T-helper 9 cell (primary cell): Measurements from ENCODE around the gene TMCO4.
"Not testable (repeated sequence)": the region's sequence is repeated elsewhere in the genome, so short reads cannot be mapped to it uniquely, and the experiment has no call there.

ENCODE experiments used
- DNase-seq: peaks from one replicate; pipeline ENCODE4 v3.0.0-alpha.2; 2020

Gene TMCO4

DNA sequence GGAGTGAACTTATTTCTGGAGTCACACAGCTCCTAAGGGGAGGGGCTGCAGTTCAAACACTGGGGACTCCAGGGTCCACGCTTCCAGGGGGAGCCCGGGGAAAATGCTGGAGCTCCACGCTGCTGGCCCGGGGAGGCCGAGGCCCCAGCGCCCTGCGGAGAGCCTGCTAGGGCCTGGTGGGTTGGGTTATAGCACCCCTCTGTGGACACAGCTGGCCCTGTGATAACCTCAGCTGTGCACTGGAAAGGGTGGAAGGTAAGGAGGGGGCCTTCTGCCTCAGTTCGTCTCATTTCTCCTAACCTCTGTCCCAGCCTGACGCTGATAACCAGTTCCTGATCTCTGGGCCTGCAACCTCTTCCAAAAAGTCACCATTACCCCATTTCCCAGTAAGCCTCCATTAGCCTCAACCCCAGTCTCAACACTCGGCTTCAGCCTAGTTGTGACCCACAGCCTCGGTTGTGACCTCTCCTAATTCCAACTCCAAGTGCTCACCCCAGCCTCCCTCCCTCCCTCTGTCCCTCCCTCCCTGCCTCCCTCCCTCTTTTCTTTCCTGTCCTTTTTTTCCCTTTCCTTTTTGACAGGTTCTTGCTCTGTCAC, 148.5 kb downstream of the TMCO4 start:
- DNase-seq: peak; percentile 41

DNA sequence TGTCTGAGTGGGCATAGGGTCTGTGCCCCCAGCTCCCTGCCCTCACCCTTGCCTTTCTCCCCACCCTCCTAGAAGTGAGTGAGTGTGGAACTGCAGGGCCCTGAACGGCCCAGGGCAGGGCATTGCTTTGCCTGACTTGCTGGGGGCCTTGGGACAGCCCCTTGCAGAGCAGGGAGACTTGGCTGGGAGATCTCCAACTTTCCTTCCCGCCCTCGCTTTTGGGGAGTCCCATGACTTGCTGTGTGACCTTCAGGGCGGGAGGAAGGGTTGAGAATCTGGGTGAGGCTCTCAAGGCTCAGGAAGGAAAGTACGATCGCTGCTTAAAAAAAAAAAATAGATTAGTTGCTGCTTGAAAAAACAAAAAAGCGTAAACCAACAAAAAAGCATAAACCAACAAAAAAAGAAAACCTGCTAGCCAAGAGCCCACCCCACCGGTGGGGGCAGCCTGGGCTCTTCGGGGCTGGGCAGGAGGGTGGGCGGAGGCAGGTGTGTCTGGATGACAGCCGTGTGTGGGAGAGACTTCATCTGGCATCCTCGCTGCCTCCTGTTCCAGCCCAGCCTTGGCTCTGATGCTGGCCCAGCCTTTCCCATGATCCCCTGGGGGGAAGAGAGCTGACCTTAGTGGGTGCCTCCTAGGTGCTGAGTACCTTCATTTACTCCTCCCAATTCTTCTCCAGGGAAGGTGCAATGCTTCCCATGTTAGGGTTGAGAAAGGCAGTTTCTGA, 149.1 kb downstream of the TMCO4 start:
- no peak for DNase-seq

DNA sequence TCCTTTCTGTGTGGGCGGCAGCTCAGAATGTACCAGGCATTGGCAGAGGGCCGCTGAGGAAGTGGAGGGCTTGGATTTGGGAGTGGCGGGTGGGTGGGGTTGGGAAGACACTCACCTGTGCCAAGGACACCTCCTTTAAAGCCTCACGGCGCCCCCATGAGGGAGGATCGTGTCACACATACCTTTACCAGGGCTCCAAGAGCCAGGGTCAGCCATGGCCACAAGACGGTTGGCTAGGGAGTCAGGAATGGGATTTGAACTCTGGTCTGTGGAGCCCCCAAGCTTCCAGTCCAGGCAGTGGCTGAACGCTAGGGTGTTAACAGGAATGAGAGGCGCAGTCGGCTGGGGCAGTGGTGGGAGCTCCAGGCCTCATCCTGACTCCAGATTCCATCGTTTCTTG, 151.0 kb downstream of the TMCO4 start:
- no peak for DNase-seq

DNA sequence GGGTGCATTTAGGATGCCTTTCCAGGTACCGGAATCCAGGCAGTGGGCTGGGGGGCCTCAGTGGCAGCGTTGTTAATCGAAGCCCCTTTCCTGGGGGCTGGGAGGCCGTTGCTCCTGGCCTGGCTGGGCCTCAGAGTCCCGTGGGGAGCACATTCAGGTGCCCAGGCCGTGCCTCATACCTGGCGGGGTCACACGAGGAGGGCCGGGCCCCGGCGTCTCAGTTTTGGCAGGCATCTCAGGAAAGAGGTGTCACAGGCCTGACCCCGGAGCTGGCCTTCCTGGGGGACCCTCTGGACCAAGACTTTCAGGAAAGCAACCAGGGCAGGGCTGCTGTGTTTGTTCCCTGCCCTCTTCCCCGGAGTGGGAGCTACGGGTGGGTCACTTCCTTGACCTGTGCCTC, 151.5 kb downstream of the TMCO4 start:
- no peak for DNase-seq

DNA sequence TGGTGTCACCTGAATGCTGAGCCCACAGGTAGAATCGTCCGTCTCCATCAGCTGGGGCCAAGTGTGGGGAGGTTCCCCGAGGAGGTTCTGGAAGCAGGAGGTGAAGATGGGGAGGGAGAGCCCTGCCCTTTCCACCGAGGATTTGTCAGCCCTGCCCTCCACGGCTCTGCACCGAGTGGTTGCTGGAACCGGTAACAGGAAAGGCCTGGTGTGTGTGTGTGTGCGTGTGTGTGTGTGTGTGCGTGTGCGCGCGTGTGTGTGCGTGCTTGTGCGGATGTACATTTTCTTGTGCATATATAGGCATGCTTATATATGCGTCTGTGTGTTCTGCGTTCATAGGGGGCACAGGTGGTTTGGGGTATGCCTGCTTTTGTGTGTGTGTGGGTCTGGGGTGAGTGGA, 152.1 kb downstream of the TMCO4 start:
- no peak for DNase-seq

DNA sequence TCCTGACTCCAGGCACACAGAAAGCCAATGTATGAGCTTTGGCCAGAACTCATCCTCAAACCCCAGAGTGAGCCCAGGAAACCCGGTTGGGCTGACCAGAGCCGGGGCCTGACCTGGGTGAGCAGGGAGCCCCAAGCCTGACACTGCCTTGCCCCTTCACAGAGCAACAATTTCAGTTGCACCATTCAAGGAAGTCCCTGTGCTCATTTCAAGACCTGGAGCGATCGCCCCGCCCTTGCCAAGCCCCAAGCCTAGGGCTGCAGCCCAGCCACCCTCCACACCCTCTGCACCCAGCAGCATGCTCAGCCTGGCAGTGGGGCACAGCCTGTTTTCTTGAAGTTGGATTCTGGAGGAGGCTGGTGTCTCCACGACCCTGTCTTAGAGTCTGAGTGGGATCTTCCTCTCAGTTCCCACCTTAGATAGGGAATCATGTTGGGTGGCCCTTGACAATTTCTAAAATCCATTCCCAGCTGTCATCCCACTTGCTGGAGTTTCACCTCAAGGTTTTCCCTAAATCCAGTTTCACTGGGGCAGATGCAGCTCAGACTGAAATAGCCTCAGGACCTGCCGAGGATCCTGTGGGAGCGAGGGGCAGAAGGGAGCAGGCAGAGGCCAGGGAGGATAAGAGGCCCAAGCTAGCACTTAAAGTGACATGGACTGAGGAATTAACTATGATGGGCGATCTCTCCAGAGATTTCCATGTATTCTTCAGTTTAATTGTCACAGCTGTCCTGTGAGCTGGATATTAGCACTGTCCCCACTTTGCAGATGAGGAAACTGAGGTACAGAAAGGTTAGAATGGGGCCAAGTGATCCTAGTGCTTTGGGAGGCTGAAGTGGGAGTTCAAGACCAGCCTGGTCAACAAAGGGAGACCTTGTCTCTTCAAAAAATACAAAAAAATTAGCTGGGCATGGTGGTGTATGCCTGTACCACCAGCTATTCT, 153.1 kb downstream of the TMCO4 start:
- no peak for DNase-seq

DNA sequence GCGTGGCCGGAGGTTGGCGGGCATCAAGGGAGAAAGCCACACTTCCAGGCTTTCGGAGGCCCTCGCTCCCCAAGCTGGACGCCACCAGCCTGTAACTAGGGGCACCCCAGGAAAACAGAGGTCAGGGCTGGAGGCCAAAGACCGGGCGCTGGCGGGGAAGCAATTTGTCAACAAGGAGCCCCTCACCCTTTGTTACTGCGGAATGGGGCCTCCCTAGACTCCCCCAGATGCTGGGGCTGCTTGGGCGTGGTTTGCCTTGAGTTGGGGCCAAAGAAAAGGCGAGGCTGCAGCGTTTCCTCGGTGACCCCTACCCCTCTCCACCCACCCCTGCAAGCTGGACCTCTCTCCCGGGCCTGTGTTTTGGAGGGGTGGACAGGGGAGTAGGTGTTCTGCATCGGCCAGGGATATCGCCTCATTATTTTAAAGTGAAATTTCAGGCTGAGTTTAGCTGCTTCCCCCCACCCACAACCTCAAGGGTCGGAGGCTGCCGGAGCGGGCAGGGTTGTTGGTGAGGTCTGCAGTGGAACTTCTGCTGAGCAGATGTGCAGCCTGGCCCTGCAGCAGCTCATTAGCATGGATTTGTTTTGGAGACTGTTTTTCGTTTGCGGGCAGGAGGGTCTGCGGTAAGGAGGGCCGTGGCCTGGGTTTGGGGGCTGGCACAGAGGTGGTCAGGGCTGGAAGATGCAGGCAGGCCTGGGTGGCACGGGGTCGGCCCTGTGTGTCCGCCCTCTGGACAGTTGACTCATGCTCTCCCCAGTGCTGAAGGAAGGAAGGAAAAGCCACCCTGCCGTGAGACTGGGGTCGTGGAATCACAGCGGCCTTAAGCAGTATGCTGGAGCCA, 154.1 kb downstream of the TMCO4 start:
- no peak for DNase-seq

DNA sequence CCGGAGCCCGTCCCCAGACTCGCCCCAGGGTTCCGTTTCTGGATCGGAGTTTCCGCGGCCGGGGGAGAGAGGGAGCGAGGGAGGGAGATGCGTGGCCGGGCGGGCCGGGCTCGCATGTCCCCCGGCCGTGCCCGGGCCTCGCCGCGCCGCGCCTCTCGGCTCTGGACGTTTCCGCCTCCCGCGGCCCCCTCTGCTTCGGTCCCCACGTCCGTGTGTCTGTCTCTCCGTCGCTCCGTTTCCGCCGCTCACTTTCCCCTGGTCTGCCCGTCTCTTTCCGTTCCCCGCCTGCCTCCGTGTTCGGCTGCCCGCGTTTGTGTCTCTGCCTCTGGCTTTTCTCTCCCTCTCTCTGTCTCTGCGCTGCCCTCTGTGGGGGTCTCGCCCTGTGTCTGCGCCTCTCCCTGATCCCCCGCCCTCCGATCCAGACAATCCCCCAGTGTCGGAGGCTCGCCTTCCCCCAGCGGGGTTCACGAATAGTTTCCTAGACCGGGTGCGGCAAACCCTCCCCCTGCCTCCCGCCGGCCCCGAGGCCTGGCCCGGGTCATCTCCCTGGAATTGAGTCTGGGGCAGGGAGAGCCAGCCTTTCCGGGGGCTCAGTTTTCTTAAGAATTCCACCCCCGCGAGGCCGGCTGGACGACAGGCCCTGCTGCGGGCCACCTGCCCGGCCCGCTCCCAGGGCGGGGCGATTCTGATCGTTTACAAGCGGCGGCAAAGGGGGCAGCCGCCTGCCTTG, 154.9 kb downstream of the TMCO4 start:
- DNase-seq: no peak

DNA sequence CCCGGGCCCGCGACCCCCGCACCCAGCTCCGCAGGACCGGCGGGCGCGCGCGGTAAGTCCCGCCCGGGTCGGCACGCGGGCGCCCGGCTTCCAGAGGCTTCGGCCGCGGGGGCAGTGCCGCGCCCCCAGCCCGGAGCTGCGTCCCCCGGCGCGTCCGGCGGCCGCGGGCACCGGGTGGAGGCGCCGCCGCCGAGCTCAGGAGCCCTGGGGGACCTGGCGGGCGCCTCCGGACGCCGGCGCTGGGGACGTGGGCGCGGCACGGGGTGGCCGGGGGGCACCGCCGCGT, 155.4 kb downstream of the TMCO4 start:
- DNase-seq: no peak

DNA sequence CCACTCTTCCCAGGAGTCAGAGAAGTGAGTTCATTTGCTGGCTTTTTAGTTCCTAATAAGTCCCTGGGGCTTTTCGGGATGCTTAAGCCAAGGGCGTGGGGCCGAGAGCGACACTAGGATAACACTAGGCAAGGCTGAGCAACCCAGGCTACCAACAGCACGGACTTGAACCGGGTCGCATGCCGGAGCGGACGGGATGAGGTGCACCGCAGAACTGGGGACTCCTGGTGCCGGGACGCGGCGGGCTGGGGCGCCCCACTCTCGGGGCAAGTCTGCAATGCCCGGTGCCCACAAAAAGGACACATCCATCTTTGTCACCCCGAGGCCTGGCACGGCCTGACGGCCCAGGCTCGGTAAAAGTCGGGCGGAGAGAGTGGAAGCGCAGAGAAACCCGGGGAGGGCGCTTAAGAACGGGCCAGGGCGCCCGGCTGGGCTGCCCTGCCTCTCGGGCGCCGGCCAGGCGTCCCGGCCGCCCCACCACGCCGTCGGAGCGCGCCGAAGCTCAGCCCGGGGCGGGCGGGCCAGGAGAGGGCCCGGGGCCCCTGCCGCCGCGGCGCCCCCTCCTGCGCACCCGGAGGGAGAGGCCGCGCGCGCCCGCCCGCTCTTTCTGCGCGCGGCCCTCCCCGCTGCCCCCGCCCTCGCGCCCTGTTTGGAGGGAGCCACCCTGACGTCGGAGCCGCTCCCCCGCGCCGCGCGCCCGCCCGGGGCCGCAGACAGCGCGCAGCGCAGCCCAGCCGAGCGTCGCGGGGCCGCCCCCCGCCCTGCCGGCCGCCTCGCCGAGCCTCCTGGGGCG, 155.9 kb downstream of the TMCO4 start, which contains the start of gene NBL1:
NBL1 (plus strand) TSS at position 710 of the 793 bp plus-strand sequence. CDS start 10,720 bp downstream, outside the sequence.
- DNase-seq: peak; percentile 63

DNA sequence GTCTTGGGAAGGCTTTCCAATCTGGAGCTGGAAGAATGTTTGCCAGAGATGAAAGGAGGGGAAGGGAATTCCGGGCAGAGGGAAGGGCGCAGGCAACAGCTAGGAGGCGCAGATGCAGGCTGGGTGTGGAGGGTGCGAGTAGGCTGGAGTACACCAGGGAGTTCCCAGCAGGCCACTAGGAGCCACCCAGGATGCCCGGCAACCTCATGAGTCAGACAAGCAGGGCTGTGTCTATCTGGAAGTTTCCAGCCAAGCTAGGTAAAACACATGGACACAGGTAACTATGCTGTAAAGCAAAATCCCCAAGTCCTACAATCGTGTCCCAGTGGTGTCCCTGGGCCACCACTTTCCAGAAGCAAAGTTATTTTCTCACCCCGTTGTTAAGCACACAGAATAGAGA, 156.6 kb downstream of the TMCO4 start:
- DNase-seq: no peak

DNA sequence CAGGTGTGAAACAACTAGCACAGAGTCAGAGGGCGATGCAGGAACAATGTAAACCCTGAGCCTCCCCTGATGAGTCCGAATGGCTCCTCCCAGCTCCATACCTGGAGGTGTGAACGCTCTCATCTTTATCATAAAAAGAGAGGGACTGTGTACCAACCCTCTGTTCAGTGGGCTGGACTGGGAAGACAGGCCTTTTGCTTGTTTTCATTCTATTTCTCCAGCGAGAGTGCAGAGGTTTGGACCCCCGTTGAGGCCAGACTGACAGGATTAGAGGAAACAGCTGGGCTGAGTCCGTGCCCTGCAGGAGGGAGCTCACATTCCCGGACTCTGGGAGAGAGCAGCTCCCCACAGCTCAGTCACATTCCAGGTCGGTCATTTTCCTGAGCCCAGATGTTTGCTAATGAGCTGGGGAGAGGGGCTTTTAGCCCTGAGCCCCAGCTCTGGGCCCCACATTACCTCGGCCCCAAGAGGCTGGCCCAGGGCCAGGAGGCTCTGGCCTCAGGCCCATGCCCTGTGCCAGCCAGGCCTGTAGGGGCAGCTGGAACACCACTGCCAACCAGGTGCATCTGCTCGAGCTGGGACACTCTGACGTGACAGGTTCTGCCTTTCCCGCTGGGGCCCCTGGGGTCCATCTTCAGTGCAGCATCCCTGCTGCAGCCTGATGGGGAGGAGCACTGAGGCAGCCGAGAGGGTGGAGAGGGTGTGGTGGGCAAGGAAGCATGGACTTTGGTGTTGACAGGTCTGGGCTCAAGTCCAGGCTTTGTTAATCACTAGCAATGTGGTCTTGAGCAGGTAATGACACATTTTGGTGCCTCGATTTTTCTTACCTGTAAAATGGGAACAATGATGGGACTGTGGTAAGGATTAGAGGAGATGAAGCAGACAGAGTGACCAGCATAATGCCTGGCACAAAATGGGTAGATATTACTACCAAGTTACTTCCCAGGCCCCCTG, 159.1 kb downstream of the TMCO4 start:
- DNase-seq: no peak

DNA sequence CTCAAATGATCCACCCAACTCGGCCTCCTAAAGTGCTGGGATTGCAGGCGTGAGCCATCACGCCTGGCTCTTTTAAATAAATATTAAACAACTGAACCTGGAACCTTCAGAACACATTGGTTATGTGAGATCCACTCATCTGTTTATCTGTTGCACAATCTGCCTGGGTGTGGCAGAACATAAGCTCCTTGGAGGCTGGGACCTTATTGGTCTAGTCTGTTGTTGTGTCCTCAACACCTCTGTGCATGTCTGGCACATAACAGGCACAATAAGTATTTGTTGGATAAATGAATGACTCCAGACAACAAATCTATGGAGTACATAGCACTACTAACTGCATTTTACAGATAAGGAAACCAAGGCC, 159.7 kb downstream of the TMCO4 start:
- no peak for DNase-seq

DNA sequence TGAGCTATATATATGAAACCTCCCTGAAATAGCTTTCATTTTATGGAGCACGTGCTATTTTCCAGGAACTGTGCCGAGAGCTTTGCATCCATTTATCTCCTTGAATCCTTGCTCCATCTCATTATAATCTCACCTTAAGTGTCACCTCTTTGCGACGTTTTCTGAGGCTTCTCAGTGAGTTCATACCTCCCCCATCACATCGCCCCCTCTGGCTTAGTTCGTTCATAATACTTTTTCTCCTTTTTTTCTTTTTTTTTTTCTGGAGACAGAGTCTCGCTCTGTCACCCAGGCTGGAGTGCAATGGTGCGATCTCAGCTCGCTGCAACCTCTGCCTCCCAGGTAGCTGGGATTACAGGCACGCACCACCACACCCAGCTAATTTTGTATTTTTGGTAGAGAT, 160.5 kb downstream of the TMCO4 start:
- not testable (repeated sequence) for DNase-seq

DNA sequence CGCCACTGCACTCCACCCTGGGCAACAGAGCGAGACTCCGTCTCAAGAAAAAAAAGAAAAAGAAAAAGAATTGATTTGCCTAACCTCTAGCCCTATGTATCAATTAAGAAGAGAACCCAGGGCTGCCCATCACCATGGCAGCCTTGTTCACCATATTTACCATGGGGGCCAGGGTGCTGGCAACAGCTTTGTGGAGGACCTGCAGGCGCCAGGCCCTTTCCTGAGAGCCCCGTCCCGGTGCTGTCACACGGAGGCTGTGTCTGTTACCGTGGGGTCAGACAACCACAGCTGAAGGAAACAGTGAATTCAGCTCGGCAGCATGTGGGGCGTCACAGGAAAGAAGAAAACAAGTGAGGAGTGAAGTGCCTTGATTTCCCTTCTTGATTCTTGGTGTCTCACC, 162.1 kb downstream of the TMCO4 start:
- DNase-seq: no peak

DNA sequence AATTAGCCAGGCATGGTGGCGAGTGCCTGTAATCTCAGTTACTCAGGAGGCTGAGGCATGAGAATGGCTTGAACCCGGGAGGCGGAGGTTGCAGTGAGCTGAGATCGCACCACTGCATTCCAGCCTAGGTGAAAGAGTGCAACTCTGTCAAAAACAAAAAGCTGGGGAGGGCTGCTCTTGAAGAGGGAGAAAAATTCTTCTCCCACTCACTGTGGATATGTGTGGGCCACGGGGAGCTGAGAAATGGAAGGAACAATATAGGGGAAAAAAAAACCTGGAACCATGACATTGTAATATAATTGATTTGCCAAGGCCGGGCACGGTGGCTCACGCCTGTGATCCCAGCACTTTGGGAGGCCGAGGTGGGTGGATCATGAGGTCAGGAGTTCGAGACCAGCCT, 163.0 kb downstream of the TMCO4 start:
- not testable (repeated sequence) for DNase-seq

DNA sequence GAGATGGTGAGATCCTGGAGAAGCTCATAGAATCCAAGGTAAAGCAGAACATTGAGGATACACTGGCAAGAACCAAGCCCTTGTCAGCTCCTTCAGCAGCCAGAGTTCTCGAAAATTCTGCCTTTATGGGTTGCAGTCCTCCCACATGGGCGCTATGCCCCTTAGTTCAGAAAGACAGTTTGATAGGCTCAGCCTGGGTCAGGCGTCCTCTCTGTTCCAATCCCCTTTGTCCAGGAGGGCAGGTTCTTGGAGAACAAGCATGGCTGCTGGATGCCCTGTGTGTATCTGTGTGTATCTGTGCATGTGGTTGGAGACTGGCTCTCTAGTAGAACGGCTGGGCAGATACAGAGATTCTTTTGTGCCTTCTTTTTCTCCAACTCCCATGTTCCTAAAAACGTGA, 163.7 kb downstream of the TMCO4 start:
- DNase-seq: no peak

DNA sequence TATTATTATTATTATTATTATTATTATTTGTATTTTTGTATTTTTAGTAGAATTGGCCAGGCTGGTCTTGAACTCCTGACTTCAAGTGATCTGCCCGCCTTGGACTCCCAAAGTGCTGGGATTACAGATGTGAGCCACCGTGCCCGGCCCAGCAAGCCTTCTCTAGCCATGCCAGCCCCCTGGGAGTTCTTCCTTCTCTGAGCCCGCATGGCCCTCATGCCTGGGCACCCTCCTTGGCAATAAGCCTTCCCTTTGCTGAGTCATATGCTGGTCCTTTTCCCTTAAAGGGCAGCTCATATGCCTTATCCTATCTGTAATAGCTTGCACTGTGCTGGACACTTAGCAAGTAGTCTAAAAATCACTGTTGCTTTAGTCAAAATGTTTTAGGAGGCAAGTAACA, 164.1 kb downstream of the TMCO4 start:
- DNase-seq: no peak

DNA sequence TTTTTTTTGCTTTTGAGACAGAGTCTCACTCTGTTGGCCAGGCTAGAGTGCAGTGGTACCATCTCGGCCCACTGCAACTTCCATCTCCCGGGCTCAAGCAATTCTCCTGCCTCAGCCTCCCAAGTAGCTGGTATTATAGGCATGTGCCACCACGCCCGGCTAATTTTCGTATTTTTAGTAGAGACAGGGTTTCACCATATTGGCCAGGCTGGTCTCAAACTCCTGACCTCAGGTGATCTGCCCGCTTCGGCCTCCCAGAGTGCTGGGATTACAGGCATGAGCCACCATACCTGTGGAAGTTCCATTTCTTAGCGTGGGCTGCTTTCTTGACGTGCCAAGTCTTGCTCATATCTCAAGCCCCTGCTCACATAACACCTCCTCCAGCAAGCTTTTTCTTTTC, 164.7 kb downstream of the TMCO4 start:
- not testable (repeated sequence) for DNase-seq

DNA sequence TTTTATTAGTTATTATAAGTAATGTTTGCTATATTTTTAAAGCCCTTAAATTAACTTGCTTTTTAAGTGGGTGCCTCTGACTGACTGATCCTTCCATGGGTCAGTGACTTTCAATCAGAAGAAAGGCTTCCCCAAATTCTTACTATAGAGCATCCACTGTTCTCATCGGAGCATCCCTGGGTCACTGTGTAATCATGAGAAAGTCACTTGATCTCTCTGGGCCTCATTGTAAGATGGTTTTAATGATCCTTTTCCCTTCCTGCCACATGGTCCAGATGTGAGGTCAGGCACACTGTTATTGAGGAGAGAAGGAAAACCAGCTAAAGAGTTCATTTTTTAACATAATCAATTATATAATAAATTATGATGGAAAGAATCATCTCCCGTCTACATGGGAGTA, 166.6 kb downstream of the TMCO4 start:
- no peak for DNase-seq
